T-helper 1 cell (primary cell): Measurements from ENCODE around the gene SEC23A.
"Not testable (repeated sequence)": the region's sequence is repeated elsewhere in the genome, so short reads cannot be mapped to it uniquely, and the experiment has no call there.

Experiments
- DNase-seq, 5 donors: peaks; one replicate each; pipeline ENCODE4 v3.0.0-alpha.2; 2012 to 2020

The SEC23A gene

DNA sequence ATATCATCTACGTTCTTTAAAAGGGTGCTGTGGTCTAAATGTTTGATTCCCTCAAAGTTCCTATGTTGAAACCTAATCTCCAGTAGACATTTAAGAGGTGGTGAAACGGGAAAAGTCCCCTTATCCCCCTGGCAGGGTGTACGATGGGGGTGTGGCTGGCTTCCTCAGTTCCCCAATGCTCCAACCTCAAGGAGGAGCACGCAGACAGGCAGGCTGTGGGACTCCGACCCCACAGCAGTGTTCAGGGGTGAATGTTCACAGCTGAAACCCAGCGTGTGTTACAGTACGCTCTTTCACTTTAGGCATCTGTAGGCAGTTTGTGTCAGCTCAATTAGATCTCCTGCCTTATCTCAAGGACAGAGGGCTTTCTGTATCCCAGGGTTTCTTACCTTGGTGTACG, 73.2 kb downstream of the SEC23A start:
- DNase-seq, result no peak

DNA sequence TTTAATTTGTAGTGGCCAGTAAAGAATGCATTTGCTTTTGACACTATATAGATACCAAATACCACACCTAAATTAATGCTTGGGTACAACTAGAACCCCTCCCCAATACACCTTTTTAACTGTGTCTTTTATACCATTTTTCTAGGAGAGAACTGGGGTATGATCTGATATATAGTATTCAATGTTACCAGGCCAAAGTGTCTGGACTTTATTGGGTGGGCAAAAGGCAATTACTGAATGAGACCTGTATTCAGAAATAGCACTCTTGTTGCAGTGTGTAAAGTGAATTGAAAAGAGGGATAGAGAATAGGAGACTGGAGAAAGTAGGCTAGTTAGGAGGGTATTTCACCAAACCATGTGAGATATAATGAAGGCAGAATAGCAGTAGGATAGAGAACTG, 74.4 kb downstream of the SEC23A start:
- no peak for DNase-seq

DNA sequence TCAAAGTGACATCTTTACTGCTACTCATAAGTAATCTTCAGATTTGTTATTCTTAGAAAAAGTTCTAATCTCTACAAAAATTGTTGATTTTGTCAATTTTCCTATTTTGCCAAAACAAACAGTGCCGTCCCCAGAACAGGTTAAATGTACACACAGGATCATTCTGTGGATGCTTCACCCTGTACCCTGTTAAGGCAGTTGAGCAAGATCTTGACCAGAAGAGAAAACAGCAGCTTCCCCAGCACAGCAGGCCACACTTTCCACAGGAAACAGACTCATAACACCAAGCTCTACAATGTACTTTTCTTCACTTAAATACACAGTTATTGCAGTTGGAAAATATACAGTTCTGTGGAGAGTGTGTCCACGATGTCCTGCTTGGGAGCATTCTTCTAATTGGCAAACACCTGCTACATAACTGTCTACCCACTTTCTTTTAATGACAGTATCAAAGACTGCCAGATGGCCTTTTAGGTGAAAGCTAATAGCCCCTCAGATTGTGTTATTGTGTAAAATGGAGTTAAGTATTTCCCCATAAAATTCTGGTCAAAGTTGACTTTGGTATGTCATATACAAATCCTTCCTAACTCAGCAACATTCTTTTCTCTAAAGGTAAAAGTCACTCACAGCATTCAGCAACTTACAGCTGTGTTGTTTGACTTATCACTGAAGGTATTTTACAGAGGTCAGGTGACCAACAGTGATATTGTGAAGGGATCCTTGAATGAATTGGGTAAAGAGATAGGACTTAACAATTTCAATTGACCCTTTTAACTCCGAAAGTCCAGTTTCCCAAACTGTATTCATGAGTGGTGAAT, 77.0 kb downstream of the SEC23A start:
- no peak for DNase-seq

DNA sequence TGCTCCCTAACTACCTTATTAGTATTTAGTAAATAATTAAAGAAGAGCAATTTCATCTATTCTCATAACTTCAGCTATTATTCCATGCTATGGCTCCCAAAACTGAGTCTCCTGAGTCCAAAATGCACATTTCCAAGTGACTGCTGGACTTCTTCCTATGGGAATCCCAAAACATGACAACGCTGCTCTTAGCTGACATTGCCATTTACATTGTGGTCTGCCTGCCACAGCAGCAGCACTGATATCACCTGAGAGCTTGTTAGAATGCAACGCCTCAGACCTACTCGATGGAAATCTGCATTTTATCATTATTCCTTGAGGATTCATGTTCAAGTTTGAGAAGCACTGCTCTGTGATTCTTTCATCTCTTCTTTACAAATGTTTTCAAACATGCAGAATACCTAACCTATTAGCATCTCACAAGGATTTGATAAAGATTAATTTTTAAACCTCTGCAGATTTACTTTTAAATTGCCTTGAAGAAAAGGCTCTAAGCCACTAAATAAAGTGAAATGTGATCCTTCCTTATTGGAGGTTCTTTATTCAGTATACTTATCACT, 77.7 kb downstream of the SEC23A start:
- no peak for DNase-seq

DNA sequence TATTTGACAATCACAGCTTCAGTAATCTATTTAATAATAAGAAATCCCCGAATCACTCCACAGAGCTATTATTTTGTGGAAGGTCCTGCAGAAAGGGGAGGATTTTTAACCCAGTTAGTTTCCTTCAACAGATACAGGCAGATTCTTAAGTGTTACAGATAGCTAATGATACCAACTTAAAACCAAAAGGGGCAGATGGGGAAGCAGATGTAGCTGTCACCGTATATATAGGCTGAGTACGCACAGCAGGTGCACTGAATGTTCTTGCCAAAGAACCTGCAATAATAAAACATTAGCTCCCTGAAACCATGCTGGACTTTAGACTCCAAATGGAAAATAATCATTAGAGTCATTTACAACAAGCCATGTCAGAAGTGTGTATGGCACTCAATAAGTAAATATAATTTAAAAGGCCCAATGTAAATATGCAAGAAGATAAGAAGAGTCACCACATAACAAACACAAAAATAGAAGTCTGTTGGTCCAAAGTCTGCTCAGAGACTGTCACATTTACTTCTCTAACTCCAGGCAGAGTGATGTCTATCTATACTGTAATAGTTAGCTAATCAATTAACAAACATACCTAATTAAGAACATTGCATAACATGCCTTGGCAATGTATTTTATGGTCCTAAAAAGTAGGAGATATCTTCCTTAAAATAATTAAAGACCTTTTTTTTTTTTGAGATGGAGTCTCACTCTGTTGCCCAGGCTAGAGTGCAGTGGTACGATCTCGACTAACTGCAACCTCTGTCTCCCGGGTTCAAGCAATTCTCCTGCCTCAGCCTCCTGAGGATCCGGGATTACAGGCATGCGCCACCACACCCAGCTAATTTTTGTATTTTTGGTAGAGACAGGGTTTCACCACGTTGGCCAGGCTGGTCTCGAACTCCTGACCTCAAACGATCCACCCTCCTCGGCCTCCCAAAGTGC, 78.8 kb downstream of the SEC23A start:
- no peak for DNase-seq

DNA sequence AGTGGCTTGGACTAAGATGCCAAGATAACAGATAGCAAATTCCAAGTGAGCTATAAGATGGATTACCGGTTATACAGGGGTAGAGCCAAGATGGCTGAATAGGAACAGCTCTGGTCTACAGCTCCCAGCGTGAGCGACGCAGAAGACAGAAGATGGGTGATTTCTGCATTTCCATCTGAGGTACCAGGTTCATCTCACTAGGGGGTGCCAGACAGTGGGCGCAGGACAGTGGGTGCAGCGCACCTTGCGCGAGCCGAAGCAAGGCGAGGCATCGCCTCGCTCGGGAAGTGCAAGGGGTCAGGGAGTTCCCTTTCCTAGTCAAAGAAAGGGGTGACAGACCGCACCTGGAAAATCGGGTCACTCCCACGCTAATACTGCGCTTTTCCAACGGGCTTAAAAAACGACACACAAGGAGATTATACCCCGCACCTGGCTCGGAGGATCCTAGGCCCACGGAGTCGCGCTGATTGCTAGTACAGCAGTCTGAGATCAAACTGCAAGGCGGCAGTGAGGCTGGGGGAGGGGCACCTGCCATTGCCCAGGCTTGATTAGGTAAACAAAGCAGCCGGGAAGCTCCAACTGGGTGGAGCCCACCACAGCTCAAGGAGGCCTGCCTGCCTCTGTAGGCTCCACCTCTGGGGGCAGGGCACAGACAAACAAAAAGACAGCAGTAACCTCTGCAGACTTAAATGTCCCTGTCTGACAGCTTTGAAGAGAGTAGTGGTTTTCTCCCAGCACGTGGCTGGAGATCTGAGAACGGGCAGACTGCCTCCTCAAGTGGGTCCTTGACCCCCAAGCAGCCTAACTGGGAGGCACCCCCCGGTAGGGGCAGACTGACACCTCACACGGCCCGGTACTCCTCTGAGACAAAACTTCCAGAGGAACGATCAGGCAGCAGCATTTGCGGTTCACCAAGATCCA, 85.7 kb downstream of the SEC23A start:
- not testable (repeated sequence) for DNase-seq

DNA sequence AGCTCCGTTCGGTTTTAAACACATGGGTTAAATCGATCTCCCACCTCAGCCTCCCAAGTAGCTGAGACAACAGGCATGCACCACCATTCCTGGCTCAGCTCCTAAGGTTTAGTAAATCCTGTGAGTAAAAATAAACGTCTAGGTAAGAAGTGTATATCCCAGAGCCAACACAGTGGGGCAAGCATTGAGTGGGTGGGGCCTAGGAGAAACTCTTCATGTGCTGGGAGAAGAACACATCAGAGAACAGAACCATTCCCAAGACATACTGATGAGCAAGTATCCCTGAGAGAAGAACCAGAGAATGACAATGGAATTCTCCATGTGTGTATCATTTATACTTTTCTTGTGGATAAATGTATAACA, 86.3 kb downstream of the SEC23A start:
- DNase-seq, result no peak

DNA sequence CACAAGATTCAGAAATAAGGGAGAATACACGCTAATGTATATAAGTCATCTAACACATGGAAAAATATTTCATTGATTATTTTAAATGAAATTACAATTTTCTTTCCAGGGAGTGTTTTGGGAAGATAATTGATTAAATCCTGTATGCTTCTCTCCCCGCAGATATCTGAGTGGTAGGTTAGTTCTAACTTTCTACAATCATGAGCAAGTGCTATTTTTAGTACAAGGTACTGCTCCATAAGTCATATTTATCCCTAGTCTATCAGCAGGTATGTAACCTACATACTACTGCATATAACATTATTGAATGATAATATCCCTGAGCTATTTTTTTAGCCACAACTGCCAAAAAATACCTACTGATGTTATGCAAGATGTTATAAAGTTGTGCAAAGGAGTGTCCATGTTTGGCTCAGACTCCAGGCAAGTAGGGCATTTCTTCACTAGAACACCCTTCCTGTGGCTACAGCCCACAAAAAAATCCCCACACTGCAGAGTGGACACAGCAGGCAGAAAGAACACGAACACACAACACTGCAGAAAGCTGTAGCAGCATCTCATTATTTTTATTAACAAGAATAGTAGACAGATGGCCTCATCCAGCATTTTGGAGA, 87.0 kb downstream of the SEC23A start:
- no peak for DNase-seq

DNA sequence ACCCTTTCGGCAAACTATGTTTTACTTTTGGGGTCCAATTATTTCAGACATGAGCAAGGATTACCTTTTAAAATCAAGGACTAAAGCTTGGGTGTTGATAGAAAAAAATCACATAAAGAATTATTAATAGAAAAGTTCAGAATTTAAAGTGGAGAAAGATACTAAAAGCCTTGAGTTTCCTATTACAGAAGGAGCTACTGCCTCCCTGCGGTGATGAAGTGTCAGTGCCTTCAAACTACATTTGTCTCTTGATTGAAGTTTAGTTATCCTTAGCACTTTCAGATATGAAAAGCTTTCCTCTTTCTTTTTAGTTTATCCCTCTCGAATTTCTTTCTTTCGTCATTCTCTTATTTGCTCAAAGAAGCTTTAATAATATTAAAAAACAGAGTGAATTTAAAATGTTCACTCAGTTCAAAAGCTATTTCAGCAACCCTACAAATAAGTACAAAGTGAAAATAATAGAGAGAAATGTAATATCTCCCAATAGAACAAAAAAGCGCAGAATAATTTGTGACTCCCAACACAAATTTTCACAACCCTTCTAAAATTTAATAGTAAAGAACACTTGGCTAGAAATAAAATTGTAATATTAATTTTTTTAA, 87.6 kb downstream of the SEC23A start:
- DNase-seq, result peak in 2 of 5 donors; percentile 6 to 18

DNA sequence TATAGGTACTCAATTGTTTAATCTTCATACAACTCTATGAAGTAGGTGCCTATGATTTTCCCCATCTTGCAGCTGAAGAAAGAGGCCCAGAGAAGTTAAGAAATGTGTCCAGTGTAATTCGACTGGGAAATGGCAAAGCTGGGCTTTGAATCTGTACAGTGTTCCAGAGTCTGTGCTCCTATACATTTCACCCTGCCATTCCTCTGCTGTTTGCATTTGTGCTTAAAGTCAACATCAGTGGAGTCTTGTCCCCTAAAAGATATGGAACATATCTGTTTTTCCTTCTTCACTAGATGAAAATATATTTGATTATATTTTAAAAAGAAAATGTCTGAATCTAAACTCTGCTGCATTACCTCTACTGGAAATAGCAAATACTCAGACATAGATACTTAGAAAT, 88.6 kb downstream of the SEC23A start:
- no peak for DNase-seq

DNA sequence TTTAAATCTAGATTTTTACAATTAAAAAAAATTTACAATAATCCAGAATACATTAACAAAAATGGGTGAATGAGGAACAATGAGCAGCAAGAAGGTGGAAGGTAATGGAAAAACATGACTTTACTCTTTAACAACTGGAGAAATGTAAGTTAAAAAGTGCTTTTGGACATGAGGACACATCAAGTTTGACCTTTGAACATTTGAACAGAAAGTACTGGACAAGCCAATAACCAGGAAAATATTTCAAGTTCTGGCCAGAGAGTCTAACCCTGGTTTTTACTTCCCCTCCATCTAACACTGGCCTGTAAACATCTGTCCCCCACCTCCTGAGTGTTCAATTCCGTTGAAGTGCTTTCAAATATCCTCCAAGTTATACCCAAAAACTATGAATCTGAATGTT, 94.1 kb downstream of the SEC23A start:
- DNase-seq, result not testable (repeated sequence)

DNA sequence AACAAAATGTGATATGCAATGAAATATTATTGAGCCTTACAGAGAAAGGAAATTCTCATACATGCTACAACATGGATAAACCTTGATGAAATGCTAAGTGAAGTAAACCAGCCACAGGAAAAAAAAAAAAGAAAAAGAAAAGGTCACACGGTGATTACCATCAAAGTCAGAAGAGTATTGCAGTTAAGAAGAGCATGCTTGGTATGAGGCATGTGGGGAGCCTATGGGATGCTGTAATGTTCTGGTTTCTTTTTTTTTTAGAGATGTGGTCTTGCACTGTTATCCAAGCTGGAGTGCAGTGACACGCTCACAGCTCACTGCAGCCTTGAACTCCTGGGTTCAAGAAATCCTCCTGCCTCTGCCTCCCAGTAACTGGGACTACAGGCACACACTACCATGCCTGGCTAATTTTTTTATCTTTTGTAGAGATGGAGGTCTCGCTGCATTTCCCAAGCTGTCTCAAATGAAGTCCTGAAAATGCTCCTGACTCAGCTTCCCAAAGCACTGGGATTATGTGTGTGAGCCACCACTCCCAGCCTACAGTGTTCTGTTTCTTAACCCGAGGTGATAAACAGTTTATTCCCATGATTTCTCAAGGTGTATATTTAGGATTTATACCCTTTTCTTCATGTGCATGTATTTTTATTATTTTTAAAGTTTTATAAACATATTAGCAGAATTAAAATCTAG, 96.2 kb downstream of the SEC23A start:
- no peak for DNase-seq

DNA sequence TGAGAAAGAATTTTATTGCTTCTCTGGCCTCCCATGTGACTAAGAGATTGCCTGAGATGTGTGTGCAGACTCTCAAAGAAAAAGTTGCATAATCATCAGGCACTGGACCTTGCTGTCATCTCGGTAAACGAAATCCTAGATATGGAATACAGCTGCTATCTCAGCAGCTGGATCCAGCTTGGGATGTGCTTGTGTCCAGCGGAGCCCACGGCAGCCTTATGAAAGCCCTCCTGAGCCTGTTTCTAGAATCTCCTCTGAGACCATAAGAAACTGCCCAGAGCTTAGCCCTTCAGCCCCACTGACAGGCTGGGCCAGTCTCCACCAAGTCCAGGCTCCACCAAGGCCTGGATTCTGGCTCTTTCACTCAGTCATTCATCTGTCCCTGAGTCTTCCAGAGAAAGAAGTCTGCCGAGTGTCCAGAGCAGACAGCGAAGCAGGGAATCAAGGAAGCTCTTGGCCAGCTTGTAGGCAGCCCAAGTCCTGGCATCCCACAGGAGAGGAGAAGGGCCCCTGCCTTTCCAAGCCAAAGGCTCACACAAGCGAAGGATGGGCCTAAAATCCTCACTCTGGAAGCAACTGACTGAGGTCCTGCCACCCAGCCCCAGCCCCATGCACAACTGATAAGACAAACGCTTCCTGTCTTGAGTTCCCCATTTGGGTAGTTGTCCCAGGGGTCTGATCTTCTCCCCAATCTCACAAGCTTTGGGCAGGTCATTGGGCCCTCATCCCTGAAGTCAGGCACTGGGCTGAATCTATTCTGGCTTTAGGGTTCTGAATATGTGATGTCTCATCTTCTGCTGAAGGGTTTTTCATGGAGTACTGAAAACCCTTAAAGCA, 97.8 kb downstream of the SEC23A start:
- no peak for DNase-seq

DNA sequence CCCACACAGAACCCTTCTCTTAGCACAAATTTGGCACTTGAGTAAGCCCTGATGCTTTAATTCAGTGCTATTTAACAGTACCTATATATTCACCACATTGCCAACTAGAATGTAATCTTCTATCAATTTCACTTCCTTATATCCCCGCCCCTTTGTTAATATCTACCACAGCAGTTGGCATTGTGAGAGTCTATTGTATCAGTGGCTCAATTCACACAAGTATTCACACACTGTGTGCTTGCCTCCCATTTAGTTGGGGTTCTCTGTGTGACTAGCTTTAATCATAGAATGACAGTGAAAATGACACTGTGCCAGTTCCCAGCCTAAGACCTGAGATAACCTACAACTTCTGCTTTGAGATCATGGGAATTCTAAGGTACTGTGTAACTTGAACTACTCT, 103.1 kb downstream of the SEC23A start:
- DNase-seq, result no peak

DNA sequence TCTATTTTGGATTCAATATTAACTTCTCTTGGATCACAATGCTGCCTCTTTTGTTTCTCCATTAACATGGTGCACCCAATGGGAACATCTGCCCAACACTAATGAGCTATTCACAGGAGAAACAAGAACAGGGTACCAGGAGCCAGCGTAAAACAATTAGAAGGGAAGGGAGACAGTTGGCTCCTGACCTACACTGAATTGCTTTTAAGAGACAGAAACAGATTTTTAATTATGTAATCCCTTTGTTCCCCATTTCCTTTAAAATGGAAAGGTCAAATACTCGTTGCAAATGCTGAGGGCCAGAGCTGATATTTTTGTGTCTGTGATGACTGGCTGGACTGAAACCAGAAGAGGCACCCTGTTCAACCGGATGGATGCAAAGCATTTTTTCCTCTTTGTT, 108.3 kb downstream of the SEC23A start:
- DNase-seq, result no peak

DNA sequence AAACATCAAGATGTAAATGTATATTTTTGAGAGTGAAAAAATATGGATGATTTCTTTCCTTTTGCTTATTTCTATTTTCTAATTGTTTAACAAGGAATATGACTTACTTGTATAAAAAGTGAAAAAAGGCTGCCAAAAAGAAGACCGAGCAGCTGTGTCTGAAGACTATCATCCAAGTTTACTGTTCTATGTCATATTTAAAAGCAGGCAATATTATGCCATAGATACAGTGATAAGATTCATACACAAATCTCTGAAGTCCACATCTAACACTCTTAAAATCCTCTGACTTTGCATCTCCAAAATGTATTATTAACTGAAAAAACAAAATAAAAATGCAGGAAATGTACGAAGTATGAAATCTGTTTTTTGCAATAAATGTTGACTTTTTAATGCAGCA, 109.1 kb downstream of the SEC23A start:
- DNase-seq, result no peak

DNA sequence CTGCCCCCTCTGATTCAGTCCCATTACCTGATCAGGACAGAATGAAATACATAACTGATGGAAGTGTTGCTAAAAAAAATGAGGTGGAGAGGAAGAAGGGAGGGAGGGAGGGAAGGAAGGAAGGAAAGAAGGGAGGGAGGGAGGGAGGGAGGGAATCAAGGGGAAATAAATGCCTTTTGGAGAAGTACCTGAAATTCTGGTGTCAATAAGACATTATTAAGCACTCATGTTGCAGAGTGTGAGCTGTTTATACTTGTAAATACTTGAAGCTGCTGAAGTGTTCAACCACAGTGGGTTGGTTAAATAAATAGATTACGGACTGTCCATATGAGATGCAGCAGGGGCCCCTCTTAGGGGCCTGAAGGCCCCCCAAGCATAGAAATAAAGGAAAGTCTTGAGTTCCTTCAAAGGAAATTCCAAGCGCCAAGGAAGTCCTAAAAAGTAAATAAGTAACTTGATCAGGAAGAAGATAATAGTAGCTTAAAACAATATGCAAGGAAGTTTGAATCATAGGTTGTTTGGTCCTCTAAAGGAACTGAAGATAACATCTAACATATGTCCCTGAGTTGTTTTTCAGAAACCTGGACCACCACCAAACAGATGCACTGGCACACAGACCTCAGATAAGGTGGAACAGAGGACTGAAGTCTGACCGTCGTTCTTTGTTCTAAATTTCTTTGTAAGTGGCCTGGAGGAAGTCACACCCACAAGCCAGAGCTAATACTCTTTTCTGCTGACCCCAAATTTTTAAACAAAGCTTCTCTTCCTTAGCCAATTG, 110.8 kb downstream of the SEC23A start:
- no peak for DNase-seq

DNA sequence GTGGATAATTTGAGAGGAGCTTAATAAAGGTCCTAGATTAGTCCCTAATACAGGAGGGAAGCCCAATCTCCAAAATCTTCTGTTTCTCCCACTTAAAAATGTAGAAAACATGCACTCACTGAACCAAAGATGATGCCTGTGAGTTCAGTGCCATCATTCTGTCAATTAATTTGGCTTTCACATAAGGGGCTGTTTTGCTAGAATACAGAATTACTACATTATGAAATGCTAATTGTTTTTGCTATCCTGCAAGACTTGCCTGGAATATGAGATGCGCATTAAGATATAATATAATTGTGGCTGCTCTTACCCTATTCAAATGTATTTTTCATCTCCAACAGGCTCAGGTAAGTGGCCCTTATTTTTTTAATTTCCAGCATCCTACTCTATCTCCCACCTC, 111.7 kb downstream of the SEC23A start:
- DNase-seq, result no peak

DNA sequence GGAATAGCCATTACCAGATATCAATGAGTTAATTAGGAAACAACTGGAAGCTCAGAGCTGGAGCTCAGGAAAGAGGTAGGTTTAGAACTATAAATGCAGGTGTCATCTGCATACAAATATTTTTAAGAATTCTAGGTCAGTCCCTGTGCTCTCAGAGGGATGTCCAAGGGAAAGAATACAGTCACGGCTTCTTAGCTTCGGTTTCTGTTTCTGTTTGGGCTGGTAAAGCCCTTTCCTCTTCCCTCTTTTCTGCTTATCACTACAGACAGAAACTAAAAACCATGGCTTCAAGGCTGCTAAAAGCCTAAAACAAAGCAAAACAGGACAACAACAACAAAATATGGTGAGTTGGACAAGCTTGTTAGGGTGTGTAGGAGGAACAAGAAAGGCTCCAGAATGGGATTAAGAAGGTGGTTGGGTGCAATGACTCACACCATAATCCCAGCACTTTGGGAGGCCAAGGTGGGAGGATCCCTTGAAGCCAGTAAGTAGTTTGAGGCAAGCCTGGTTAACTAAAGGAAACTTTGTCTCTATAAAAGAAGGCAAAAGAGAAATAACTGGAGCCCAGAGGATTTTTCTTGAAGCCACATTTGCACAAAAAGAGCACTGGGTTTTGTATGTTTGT, 113.0 kb downstream of the SEC23A start:
- peak in 1 of 5 donors; percentile 7 for DNase-seq
